ENCODE results near the gene RCL1. TPM values are rescaled to one million over a fixed set of nuclear protein-coding genes. Genes with fewer than 3 reads are reported as not detected.
A peak's percentile ranks its signal among the peaks of the same experiment; 100 is the strongest.
"Not testable (repeated sequence)": the region's sequence is repeated elsewhere in the genome, so short reads cannot be mapped to it uniquely, and the experiment has no call there.

Gene RCL1
- total RNA-seq, 2 experiments from 2014 or later, result 24.5 to 28.6 TPM

DNA sequence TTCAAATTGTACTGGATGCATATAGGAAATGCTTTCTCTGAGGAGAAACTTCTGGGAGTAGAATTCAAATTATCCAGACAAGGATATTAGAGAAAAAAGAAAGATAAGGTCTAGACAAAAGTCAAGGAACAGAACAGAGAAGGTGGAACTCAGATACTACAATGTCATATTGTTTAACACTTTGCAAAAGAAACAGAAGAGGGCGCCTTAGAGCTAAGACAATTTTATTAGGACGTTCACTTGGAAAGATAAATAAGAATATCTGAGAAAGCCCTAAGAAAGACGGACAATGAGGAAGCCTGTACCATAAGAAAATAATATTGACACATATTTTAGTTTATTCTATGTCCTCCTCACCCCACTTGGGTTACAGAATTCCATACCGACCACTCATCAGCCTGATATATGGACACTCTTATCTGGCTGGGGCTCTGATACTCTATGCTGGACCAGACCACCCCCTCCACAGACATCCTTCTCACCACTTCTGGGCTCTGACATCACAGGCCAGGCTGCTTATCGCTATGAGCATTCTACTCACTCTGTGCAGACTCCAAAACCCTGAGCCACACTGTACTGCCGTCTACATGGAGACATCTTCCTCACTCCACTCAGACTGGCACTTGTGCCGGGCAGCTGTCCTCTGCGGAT, 42.6 kb upstream of the RCL1 start:
- POLR2A ChIA-PET, result no interaction called here
- no peak for DNase-seq
- Mint-ChIP-seq H3K9me3 (no peaks in the 10 kb centered on the region), H3K36me3 (ENCODE audit: low read depth) (no peaks in the 10 kb centered on the region), H3K27ac (no peak overlapping the region), H3K27me3 (no peaks in the 10 kb centered on the region), H3K4me3 (no peak overlapping the region), H3K4me1 (ENCODE audit: low read depth) (peaks cover 19% of the 10 kb centered on the region)
- intact Hi-C loops (cut with micrococcal nuclease), result loop anchor here (10.0 kb wide), 2 partner anchors 435 to 695 kb away; partner anchors contain the start of gene INSL6
- peak; percentile 61 for ATAC-seq
- CTCF ChIA-PET, result interaction anchor here (0.6 to 2.1 kb wide), 19 partner anchors 9 to 851 kb away, joined by 3 to 18 read pairs (median 4); partner anchors contain the start of genes AK3 and INSL6
- TF ChIP-seq CTCF (IDR thresholded peaks at IDR 0.05), result peak; percentile 47

GRCh38 chr9:4754530-4754929, 38.2 kb upstream of the RCL1 start:
- not testable (repeated sequence) for DNase-seq; H3K4me3 Mint-ChIP-seq; H3K27me3 Mint-ChIP-seq; ATAC-seq; H3K27ac Mint-ChIP-seq; H3K4me1 Mint-ChIP-seq (ENCODE audit: low read depth); H3K9me3 Mint-ChIP-seq; H3K36me3 Mint-ChIP-seq (ENCODE audit: low read depth)
- CTCF ChIA-PET, result interaction anchor here (1.0 to 9.8 kb wide), 2 partner anchors 171 to 236 kb away, joined by 3 to 149 read pairs; partner anchors contain the start of gene JAK2
- POLR2A ChIA-PET, result interaction anchor here (0.6 kb wide), 1 partner anchor 668 kb away, joined by 3 read pairs; no protein-coding TSS in a partner anchor
- intact Hi-C loops (cut with micrococcal nuclease), result loop anchor here (10.0 kb wide), 2 partner anchors 430 to 690 kb away; partner anchors contain the start of gene INSL6

DNA sequence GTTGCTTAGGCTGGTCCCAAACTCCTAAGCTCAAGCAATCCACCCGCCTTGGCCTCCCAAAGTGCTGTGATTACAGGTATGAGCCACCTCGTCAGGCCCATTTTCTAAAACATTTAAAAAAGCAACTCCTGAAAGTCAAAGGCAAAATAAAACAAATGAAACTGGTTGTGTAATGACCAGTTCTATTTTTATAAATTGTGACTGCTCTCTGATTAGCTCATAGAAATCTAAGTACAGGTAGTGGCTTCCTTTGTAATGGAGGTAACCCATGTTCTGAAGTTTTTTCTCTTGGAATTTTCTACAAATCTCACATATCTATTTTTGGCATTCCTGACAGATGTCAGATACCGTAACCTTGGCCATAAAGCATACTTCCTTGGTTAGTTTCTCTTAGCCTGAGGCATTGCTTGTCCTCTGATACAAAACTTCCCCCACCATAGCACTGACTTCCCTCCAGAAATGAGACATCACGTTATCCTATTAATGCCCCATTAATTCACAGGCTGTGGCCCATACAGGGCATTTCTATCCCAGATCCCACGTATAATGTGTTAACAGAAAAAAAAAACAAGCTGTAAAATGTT, 37.6 kb upstream of the RCL1 start:
- ChIA-PET CTCF (interaction anchor here (0.9 to 9.8 kb wide), 4 partner anchors 9 to 670 kb away, joined by 3 to 149 read pairs (median 4); partner anchors contain the start of gene JAK2), POLR2A (interaction anchor here (0.6 to 1.0 kb wide), 3 partner anchors 15 to 199 kb away, joined by 3 read pairs; no protein-coding TSS in a partner anchor)
- Mint-ChIP-seq H3K27ac (no peak overlapping the region), H3K27me3 (peaks cover 1% of the 10 kb centered on the region), H3K9me3 (no peaks in the 10 kb centered on the region), H3K4me1 (ENCODE audit: low read depth) (peaks cover 3% of the 10 kb centered on the region), H3K36me3 (ENCODE audit: low read depth) (no peaks in the 10 kb centered on the region), H3K4me3 (no peak overlapping the region)
- intact Hi-C loops (cut with micrococcal nuclease), result loop anchor here (10.0 kb wide), 2 partner anchors 430 to 690 kb away; partner anchors contain the start of gene INSL6
- DNase-seq (no peak), ATAC-seq (no peak)
- TF ChIP-seq CTCF (IDR thresholded peaks at IDR 0.05), result no peak

- Mint-ChIP-seq H3K27me3 (peaks cover 8% of the 10 kb centered on the region), H3K4me1 (ENCODE audit: low read depth) (peaks cover 2% of the 10 kb centered on the region), H3K4me3 (no peak overlapping the region), H3K36me3 (ENCODE audit: low read depth) (no peaks in the 10 kb centered on the region), H3K27ac (no peak overlapping the region), H3K9me3 (no peaks in the 10 kb centered on the region)
- no peak for TF ChIP-seq CTCF (IDR thresholded peaks at IDR 0.05)
- DNase-seq, result no peak
- CTCF ChIA-PET, result interaction anchor here (0.6 to 9.8 kb wide), 10 partner anchors 9 to 844 kb away, joined by 3 to 149 read pairs (median 3); partner anchors contain the start of gene JAK2
- POLR2A ChIA-PET, result interaction anchor here (1.0 kb wide), 1 partner anchor 16 kb away, joined by 3 read pairs; no protein-coding TSS in a partner anchor
- no peak for ATAC-seq
- intact Hi-C loops (cut with micrococcal nuclease), result loop anchor here (10.0 kb wide), 2 partner anchors 428 to 688 kb away; partner anchors contain the start of gene INSL6
Observed at GRCh38 chr9:4756420-4756819, 36.3 kb upstream of the RCL1 start.

DNA sequence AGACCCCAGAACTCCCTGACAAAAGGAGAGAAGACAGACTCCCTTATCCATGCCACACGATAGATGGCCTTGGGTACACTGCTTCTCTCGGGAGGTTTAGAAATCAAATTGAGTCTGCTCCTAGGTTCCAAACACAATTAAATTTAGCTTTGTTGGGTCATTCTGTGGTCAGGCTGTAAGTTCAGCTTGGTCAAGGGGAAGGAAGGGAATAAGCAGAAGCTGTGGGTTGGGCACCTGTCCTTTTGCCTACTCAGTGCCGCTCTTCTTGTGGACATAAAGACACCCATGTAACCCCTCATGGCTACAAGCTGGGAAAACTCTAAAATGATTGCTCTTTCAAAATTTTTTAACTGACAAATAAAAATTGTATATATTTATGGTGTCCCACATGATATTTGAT, 32.6 kb upstream of the RCL1 start:
- no peak for ATAC-seq
- POLR2A ChIA-PET, result interaction anchor here (0.7 to 0.9 kb wide), 4 partner anchors 15 to 260 kb away, joined by 3 to 4 read pairs (median 3); partner anchors contain the start of gene AK3
- intact Hi-C loops (cut with micrococcal nuclease), result loop anchor here (5.0 to 10.0 kb wide), 2 partner anchors 162 to 835 kb away; no protein-coding TSS in a partner anchor

More for the DNA sequence above, 32.6 kb upstream of the RCL1 start:
- TF ChIP-seq CTCF (IDR thresholded peaks at IDR 0.05), result no peak
- Mint-ChIP-seq H3K4me1 (ENCODE audit: low read depth) (peaks cover 12% of the 10 kb centered on the region), H3K9me3 (no peaks in the 10 kb centered on the region), H3K27ac (no peak overlapping the region), H3K4me3 (no peak overlapping the region), H3K36me3 (ENCODE audit: low read depth) (no peaks in the 10 kb centered on the region), H3K27me3 (peaks cover 11% of the 10 kb centered on the region)
- CTCF ChIA-PET, result interaction anchor here (0.7 to 9.8 kb wide), 42 partner anchors 8 to 845 kb away, joined by 3 to 149 read pairs (median 4); partner anchors contain the start of genes CD274, INSL6, JAK2 and RCL1
- no peak for DNase-seq

Measured in activated CD8-positive, alpha-beta T cell treated with anti-CD3 and anti-CD28 coated beads for 36 hours (primary cell).